Gastroesophageal sphincter (tissue), 3 donors: ENCODE measurements around the gene SPAG16.

ENCODE experiments used
- CTCF ChIP-seq, 4 experiments: fragments of 200-600 bp in 2 of 4; fragments of 450-650 bp in 2 of 4; sonication (generic) in 1 of 4; IDR thresholded peaks; one replicate each; pipeline ENCODE4 v1.5.1; 2017 to 2019; ENCODE audit warnings: antibody characterized with exemption in 4 of 4, mild to moderate bottlenecking in 2 of 4, moderate library complexity in 2 of 4
- EP300 ChIP-seq: sonication (generic); formaldehyde crosslinking; IDR thresholded peaks from one replicate; pipeline ENCODE4 v1.6.1; 2017; ENCODE audit warnings: antibody characterized with exemption, mild to moderate bottlenecking
- POLR2AphosphoS5 ChIP-seq: sonication (generic); formaldehyde crosslinking; IDR thresholded peaks from one replicate; pipeline ENCODE4 v1.6.1; 2017; ENCODE audit warnings: antibody characterized with exemption

- TF ChIP-seq CTCF (IDR thresholded peaks at IDR 0.05) (no peak), EP300 (no peak), POLR2AphosphoS5 (no peak)
Observed at GRCh38 chr2:214005337-214005736, 721.1 kb downstream of the SPAG16 start.
